ENCODE results near the gene ERO1A. TPM values are rescaled to one million over a fixed set of nuclear protein-coding genes. Genes with fewer than 3 reads are reported as not detected.

The ERO1A gene
- polyA plus RNA-seq, 3 donors: 23.2 to 26.5 (median 25.6) TPM

- DNase-seq: no peak
These were observed 85.8 kb downstream of the ERO1A start for GRCh38 chr14:52609445-52610044.

- no peak for DNase-seq
These were observed 88.3 kb downstream of the ERO1A start for GRCh38 chr14:52607061-52607460.

GRCh38 chr14:52602131-52602530 lies 93.2 kb downstream of the ERO1A start:
- DNase-seq: no peak

- no peak for DNase-seq
These were observed 95.4 kb downstream of the ERO1A start for GRCh38 chr14:52599974-52600373.

- no peak for DNase-seq
These were observed 96.8 kb downstream of the ERO1A start for GRCh38 chr14:52598568-52598967.

- DNase-seq: no peak
These were observed 98.5 kb downstream of the ERO1A start for GRCh38 chr14:52596861-52597260.

- no peak for DNase-seq
These were observed 99.0 kb downstream of the ERO1A start for GRCh38 chr14:52596320-52596719.

- no peak for DNase-seq
These were observed 105.0 kb downstream of the ERO1A start for GRCh38 chr14:52590318-52590717.

Other genes with a start within 250 kb of the ERO1A start
- 10 to 100 TPM; 16.1 to 19.2 (median 18.5) TPM for gene TXNDC16, start 143.1 kb downstream of the ERO1A start, polyA plus RNA-seq (ENCODE audit: insufficient read length in 3 of 3)
- gene GPR137C, start 142.7 kb downstream of the ERO1A start, polyA plus RNA-seq (ENCODE audit: insufficient read length in 3 of 3): 1 to 10 TPM; 6.2 to 9.9 (median 9.4) TPM
- 100 to 1,000 TPM; 120 to 159 (median 153) TPM for gene PSMC6, start 11.6 kb upstream of the ERO1A start, polyA plus RNA-seq (ENCODE audit: insufficient read length in 3 of 3)
- gene STYX, start 34.6 kb upstream of the ERO1A start, polyA plus RNA-seq (ENCODE audit: insufficient read length in 3 of 3): 10 to 100 TPM; 12.1 to 16.0 (median 15.7) TPM
- 10 to 100 TPM; 27.4 to 32.7 (median 31.8) TPM for gene GNPNAT1, start 96.0 kb upstream of the ERO1A start, polyA plus RNA-seq (ENCODE audit: insufficient read length in 3 of 3)